RCC 7860 (cell line): Measurements from ENCODE around the gene KRTAP12-4.
"Not testable (repeated sequence)": the region's sequence is repeated elsewhere in the genome, so short reads cannot be mapped to it uniquely, and the experiment has no call there.

Experiments
- DNase-seq: peaks from one replicate; pipeline ENCODE4 v3.0.0-alpha.2; 2015; ENCODE audit warnings: low spot score
- FAIRE-seq: peaks from 2 replicates; lab custom pipeline; 2012; peaks lifted over from hg19 to GRCh38; lab: Jason Lieb, UNC

The KRTAP12-4 gene

GRCh38 chr21:44637018-44637850 is 17.2 kb downstream of the KRTAP12-4 start, which contains the start of gene KRTAP10-10:
Gene KRTAP10-10 (plus strand): TSS chr21:44637356. CDS start chr21:44637418, 62 bp downstream.
- FAIRE-seq (no peak), DNase-seq (no peak)

GRCh38 chr21:44636209-44637017 is 18.0 kb downstream of the KRTAP12-4 start:
- DNase-seq (no peak), FAIRE-seq (no peak)

GRCh38 chr21:44632067-44632466 is 22.4 kb downstream of the KRTAP12-4 start:
- no peak for DNase-seq
- no peak for FAIRE-seq

GRCh38 chr21:44630440-44630839 is 24.0 kb downstream of the KRTAP12-4 start:
- DNase-seq: no peak
- FAIRE-seq: no peak

- no peak for FAIRE-seq
- DNase-seq: no peak
These were observed 25.6 kb downstream of the KRTAP12-4 start for GRCh38 chr21:44628707-44629391.

- not testable (repeated sequence) for DNase-seq, FAIRE-seq
These were observed 26.6 kb downstream of the KRTAP12-4 start for GRCh38 chr21:44627831-44628233.

- DNase-seq, FAIRE-seq: not testable (repeated sequence)
These were observed 27.2 kb downstream of the KRTAP12-4 start for GRCh38 chr21:44627181-44627822.

- DNase-seq: no peak
- no peak for FAIRE-seq
These were observed 27.8 kb downstream of the KRTAP12-4 start, which contains the start of gene KRTAP10-9 for GRCh38 chr21:44626673-44627143. Gene KRTAP10-9 (plus strand): TSS chr21:44627093. CDS start chr21:44627172, 79 bp downstream.

- no peak for FAIRE-seq
These were observed 28.2 kb downstream of the KRTAP12-4 start for GRCh38 chr21:44626262-44626661.

GRCh38 chr21:44625756-44626155 is 28.7 kb downstream of the KRTAP12-4 start:
- FAIRE-seq (no peak), DNase-seq (no peak)

More at GRCh38 chr21:44626262-44626661, 28.2 kb downstream of the KRTAP12-4 start:
- no peak for DNase-seq

- DNase-seq (no peak), FAIRE-seq (no peak)
These were observed 30.9 kb downstream of the KRTAP12-4 start for GRCh38 chr21:44623575-44623974.

GRCh38 chr21:44619886-44620285 is 34.6 kb downstream of the KRTAP12-4 start:
- DNase-seq: no peak
- no peak for FAIRE-seq

- no peak for DNase-seq
- FAIRE-seq: no peak
These were observed 35.5 kb downstream of the KRTAP12-4 start for GRCh38 chr21:44618909-44619308.

- FAIRE-seq (no peak), DNase-seq (no peak)
These were observed 36.0 kb downstream of the KRTAP12-4 start for GRCh38 chr21:44618504-44618903.

GRCh38 chr21:44617071-44617501 is 37.4 kb downstream of the KRTAP12-4 start:
- DNase-seq: no peak
- FAIRE-seq: no peak

- FAIRE-seq (no peak), DNase-seq (no peak)
These were observed 37.9 kb downstream of the KRTAP12-4 start for GRCh38 chr21:44616591-44616926.

- FAIRE-seq: no peak
These were observed 38.4 kb downstream of the KRTAP12-4 start for GRCh38 chr21:44615911-44616590.

GRCh38 chr21:44615466-44615865 is 39.0 kb downstream of the KRTAP12-4 start:
- DNase-seq (no peak), FAIRE-seq (no peak)

More at GRCh38 chr21:44615911-44616590, 38.4 kb downstream of the KRTAP12-4 start:
- DNase-seq: no peak

- no peak for DNase-seq
- no peak for FAIRE-seq
These were observed 39.5 kb downstream of the KRTAP12-4 start for GRCh38 chr21:44614961-44615391.
